DMS 273 treated with DMSO at 0.1 percent for 48 hours (cell line): ENCODE measurements around the gene LIPJ.

Experiments used
- DNase-seq: peaks from one replicate; lab custom pipeline; 2025; lab: John Stamatoyannopoulos, UW

Gene LIPJ

DNA sequence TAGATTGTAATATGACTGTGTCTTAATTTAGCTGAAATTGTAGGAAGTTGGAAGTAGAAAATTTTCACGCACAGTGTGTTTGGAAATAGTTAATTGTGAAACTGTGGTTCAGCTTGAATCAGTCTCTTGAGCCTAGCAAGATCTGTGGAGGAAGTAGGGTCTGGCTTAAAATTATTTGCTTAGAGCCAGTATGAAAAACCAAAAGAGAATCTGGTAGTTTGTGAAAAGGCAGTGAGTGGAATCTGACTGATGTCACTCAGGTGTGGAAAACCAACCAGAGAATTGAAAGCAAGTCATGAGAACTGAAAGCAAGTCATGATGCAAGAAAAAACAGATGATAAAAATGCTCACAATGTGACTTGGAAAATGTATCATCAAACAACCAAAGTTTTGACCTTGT is 11.5 kb downstream of the LIPJ start:
- no peak for DNase-seq

- DNase-seq, result no peak
Measured at GRCh38 chr10:88608052-88608732, 21.6 kb downstream of the LIPJ start.

DNA sequence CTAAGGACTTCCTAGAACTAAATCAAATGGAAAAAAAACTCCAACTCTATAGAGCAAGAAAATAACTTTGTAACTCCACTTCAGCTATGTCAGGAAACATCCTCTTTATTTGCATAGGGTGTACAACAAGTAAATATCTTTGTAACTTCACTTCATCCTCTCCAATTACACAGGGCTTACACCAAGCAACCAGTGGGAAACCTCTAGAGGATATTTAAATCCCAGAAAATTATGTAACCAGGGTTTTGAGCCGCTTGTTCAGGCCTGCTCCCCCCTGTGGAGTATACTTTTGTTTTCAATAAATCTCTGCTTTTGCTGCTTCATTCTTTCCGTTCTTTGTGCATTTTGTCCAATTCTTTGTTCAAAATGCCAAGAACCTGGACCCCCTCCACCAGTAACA is 22.2 kb downstream of the LIPJ start:
- no peak for DNase-seq

GRCh38 chr10:88616250-88616977 is 29.9 kb downstream of the LIPJ start:
- DNase-seq, result no peak

- DNase-seq, result no peak
Measured at GRCh38 chr10:88617772-88618300, 31.3 kb downstream of the LIPJ start.

GRCh38 chr10:88618496-88618895 is 31.9 kb downstream of the LIPJ start:
- DNase-seq, result no peak

GRCh38 chr10:88620441-88620840 is 33.9 kb downstream of the LIPJ start:
- no peak for DNase-seq

- no peak for DNase-seq
Measured at GRCh38 chr10:88623835-88624234, 37.3 kb downstream of the LIPJ start.

DNA sequence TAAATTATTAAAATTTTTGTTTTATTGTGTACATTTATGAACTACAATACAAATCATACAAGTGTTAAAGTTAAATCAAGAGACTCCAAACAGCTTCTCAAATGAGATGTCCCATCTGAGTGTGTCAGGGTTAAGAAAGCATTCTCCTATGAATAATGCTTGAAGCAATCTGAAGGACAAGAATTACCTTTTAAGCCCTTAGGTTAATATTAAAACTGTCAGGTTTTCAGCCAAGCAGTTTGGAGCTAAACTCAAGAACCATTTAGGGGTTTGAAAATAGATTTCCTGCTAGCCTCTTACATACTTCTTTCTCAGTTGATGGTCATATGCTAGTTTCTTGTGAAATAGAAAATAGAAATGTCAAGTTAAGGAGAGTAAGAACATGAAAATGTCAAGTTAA is 38.3 kb downstream of the LIPJ start:
- no peak for DNase-seq

DNA sequence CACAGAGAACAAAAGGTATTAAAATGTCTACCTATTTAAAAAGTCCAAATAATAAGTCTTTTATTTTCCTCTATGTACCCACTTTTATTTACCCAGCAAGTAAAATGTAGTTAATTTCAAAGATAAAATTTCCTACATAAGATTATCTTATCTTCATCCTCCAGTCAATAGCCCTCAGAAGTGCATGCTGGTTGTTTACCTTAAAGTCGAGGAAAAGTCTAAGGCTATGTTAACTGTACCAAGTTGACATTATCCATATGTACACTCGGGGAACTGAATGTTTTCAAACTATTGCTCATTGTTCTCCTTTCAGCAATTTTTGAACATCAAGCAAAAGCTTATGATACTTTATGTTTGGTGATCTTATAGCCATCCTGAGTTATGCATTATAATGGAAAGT is 53.6 kb downstream of the LIPJ start:
- no peak for DNase-seq

DNA sequence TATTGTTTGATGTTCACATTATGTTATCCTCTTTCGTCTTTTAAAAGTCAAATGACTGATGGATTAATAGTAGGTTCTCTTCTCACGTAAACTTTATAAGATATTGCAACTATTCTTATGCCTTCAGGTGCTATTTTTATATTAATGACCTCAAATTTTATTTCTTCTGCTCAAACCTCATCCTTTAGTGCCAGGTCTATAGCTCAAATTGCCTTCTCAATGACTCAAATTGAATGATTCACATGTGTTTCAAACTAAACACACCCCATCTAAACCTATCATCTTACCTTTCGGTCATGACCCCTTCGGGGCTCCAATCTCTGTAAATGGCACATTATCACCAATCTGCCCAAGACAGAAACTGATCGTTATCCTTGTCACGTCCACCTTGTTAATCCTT is 55.6 kb downstream of the LIPJ start:
- DNase-seq, result no peak

- DNase-seq, result no peak
Measured at GRCh38 chr10:88642963-88643362, 56.4 kb downstream of the LIPJ start.

DNA sequence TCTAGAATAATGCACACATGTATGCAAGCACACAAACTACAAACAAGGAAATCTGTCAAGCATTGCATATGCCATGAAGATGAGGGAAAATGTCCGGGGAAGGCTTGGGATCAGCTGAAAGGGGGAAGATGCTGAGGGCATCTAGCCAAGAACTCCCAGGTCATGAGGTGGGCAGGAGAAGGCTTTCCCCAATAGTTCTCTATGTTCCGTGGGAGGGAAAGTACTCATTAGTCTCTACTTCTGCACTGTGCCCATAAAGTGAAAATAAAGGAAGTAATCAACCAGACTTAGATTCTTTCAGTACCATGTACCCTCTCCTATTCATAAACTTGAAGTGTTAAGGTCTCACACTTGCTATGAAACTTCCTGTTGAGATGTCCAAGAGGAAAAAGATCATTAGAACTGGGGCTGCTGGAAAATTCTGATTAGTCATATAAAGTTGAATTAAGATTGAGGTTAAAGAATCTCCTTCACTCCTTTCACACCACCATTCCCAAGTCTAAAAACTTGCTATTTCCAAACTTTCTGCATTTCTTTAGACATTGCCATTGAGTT is 60.6 kb downstream of the LIPJ start:
- no peak for DNase-seq

DNA sequence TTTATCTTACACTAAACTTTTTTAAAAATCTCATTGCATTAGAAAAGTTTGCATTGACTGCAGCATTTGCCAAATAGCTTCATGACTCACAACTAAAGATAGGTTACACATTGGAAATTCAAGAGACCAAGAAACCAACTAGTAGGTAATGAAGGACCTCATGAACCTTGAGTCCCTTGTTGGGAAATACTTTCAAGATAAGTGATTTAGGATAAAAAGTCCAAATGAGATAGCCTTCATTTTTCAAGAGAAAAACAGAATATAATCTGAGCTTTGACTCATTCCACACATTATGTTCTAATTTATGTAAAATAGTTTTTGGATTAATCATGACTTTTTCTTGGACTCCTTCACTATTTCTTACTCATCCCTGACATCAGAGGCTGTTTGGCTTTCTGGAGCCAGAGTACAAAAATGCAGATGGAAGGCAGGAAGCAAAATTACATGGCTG is 64.6 kb downstream of the LIPJ start:
- DNase-seq, result no peak

- no peak for DNase-seq
Measured at GRCh38 chr10:88652616-88653015, 66.1 kb downstream of the LIPJ start.
